Parathyroid adenoma (tissue), 2 donors: ENCODE measurements around the gene PSEN2.

Experiments
- H2AFZ ChIP-seq: fragments of 300-600 bp; sonication (generic); one replicate; pipeline ENCODE4 v1.7.0; 2017; ENCODE audit warnings: antibody characterized with exemption, mild to moderate bottlenecking
- H3K27ac ChIP-seq: fragments of 300-600 bp; sonication (generic); one replicate; pipeline ENCODE4 v1.7.0; 2017
- H3K27me3 ChIP-seq: fragments of 300-600 bp; sonication (generic); one replicate; pipeline ENCODE4 v1.7.0; 2017; ENCODE audit warnings: low read length; ENCODE audit not compliant: control insufficient read depth, insufficient read depth
- H3K36me3 ChIP-seq: fragments of 300-600 bp; sonication (generic); one replicate; pipeline ENCODE4 v1.7.0; 2017; ENCODE audit warnings: low read length; ENCODE audit not compliant: control insufficient read depth, insufficient read depth
- H3K4me1 ChIP-seq: fragments of 300-600 bp; sonication (generic); one replicate; pipeline ENCODE4 v1.7.0; 2017; ENCODE audit warnings: control low read depth
- H3K4me2 ChIP-seq: fragments of 300-600 bp; sonication (generic); one replicate; pipeline ENCODE4 v1.7.0; 2017; ENCODE audit warnings: low read length
- H3K4me3 ChIP-seq: fragments of 300-600 bp; sonication (generic); one replicate; pipeline ENCODE4 v1.7.0; 2017; ENCODE audit warnings: low read depth, low read length
- H3K79me2 ChIP-seq: fragments of 300-600 bp; sonication (generic); one replicate; pipeline ENCODE4 v1.7.0; 2017; ENCODE audit warnings: control low read depth
- H3K9ac ChIP-seq: fragments of 300-600 bp; sonication (generic); one replicate; pipeline ENCODE4 v1.7.0; 2017; ENCODE audit warnings: mild to moderate bottlenecking
- H3K9me3 ChIP-seq: fragments of 300-600 bp; sonication (generic); one replicate; pipeline ENCODE4 v1.7.0; 2017; ENCODE audit warnings: low read length; ENCODE audit not compliant: control insufficient read depth
- TF ChIP-seq, protein P1 (sequence below): fragments of 300-600 bp; sonication (generic); IDR thresholded peaks from one replicate; pipeline ENCODE4 v1.7.0; 2017; ENCODE audit warnings: antibody characterized with exemption, mild to moderate bottlenecking
- donor health status: primary hyperparathyroidism.

PSEN2 gene

DNA sequence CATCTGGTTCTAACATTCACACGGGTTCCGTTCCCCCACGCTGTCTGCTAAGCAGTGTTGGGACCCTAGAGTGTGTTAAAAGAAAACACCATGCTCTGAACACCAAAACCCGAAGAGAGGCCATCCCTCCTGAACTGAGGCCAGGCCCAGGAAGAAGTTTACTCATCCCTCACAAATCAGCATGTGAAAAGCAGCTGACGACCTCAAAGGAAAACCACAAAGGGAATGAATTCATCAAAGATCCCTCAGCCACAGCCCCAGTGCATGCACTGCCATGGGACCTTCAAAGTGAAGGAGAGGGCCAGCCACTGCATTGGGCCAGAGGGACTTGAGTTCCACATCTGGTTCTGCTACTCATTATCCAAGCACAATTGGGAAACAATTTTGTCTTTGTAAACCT lies 7.0 kb upstream of the PSEN2 start:
- no peaks in the 10 kb centered on the region for H3K36me3 ChIP-seq
- no peak overlapping the region for H3K27ac ChIP-seq
- TF ChIP-seq, protein P1, sequence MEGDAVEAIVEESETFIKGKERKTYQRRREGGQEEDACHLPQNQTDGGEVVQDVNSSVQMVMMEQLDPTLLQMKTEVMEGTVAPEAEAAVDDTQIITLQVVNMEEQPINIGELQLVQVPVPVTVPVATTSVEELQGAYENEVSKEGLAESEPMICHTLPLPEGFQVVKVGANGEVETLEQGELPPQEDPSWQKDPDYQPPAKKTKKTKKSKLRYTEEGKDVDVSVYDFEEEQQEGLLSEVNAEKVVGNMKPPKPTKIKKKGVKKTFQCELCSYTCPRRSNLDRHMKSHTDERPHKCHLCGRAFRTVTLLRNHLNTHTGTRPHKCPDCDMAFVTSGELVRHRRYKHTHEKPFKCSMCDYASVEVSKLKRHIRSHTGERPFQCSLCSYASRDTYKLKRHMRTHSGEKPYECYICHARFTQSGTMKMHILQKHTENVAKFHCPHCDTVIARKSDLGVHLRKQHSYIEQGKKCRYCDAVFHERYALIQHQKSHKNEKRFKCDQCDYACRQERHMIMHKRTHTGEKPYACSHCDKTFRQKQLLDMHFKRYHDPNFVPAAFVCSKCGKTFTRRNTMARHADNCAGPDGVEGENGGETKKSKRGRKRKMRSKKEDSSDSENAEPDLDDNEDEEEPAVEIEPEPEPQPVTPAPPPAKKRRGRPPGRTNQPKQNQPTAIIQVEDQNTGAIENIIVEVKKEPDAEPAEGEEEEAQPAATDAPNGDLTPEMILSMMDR, result no peak
- H3K9ac ChIP-seq, result no peak overlapping the region
- no peaks in the 10 kb centered on the region for H3K79me2 ChIP-seq
- H3K4me2 ChIP-seq, result no peak overlapping the region
- no peak overlapping the region for H3K4me3 ChIP-seq
- no peaks in the 10 kb centered on the region for H3K27me3 ChIP-seq
- H3K4me1 ChIP-seq, result no peaks in the 10 kb centered on the region
- H2AFZ ChIP-seq, result no peak overlapping the region
- H3K9me3 ChIP-seq, result no peaks in the 10 kb centered on the region

GRCh38 chr1:226864311-226864710 lies 6.1 kb upstream of the PSEN2 start:
- H3K79me2 ChIP-seq, result no peaks in the 10 kb centered on the region
- no peak overlapping the region for H2AFZ ChIP-seq
- H3K4me2 ChIP-seq, result no peak overlapping the region
- H3K9ac ChIP-seq, result no peak overlapping the region
- TF ChIP-seq, protein P1, result no peak
- no peaks in the 10 kb centered on the region for H3K4me1 ChIP-seq
- H3K36me3 ChIP-seq, result no peaks in the 10 kb centered on the region
- no peaks in the 10 kb centered on the region for H3K9me3 ChIP-seq
- H3K27ac ChIP-seq, result no peak overlapping the region
- no peak overlapping the region for H3K4me3 ChIP-seq
- no peaks in the 10 kb centered on the region for H3K27me3 ChIP-seq

- Histone ChIP-seq H3K4me2 (no peak overlapping the region), H2AFZ (no peak overlapping the region), H3K27me3 (no peaks in the 10 kb centered on the region), H3K79me2 (no peaks in the 10 kb centered on the region), H3K4me3 (no peak overlapping the region), H3K9ac (no peak overlapping the region), H3K9me3 (no peaks in the 10 kb centered on the region), H3K27ac (no peak overlapping the region), H3K4me1 (no peaks in the 10 kb centered on the region), H3K36me3 (no peaks in the 10 kb centered on the region)
- TF ChIP-seq, protein P1, result no peak
These were observed 4.8 kb upstream of the PSEN2 start for GRCh38 chr1:226865590-226865989.

DNA sequence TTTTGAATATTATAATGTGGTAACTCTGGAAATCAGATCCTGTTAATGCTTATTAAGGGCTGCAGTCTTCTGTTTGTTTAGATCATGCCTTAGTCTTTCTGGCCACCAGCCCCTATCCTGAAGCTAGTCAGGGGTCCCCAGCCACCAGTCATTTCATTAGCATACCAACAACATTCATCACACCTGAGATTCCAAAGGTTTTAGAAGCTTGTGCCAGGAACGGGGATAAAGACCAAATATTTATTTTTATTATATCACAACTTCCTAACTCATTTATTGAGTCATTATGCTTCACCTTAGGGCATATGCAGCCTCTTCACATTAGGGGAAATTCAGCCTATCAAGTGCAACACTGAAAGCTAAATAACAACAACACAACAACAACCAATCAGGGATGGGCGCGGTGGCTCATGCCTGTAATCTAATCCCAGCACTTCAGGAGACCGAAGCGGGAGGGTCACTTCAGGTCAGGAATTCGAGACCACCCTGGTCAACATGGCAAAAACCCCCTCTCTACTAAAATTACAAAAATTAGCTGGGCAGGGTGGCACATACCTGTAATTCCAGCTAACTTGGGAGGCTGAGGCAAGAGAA lies 2.9 kb upstream of the PSEN2 start:
- no peak overlapping the region for H3K9ac ChIP-seq
- H3K27ac ChIP-seq, result no peak overlapping the region
- H3K4me2 ChIP-seq, result no peak overlapping the region
- no peaks in the 10 kb centered on the region for H3K27me3 ChIP-seq
- no peaks in the 10 kb centered on the region for H3K79me2 ChIP-seq
- TF ChIP-seq, protein P1, result no peak
- no peak overlapping the region for H3K4me3 ChIP-seq
- H3K36me3 ChIP-seq, result no peaks in the 10 kb centered on the region
- H3K4me1 ChIP-seq, result peaks cover 9% of the 10 kb centered on the region
- H3K9me3 ChIP-seq, result no peaks in the 10 kb centered on the region
- no peak overlapping the region for H2AFZ ChIP-seq

- Histone ChIP-seq H3K27me3 (no peaks in the 10 kb centered on the region), H3K4me3 (no peak overlapping the region), H3K9ac (no peak overlapping the region), H3K4me2 (no peak overlapping the region), H2AFZ (no peak overlapping the region), H3K4me1 (peaks cover 9% of the 10 kb centered on the region), H3K36me3 (no peaks in the 10 kb centered on the region), H3K9me3 (no peaks in the 10 kb centered on the region), H3K79me2 (peaks cover 2% of the 10 kb centered on the region), H3K27ac (no peak overlapping the region)
- TF ChIP-seq, protein P1, result no peak
These were observed 1.7 kb upstream of the PSEN2 start for GRCh38 chr1:226868726-226869125.
